GM20000 (cell line): Measurements from ENCODE around the gene VEGFB.

ENCODE experiments used
- DNase-seq: peaks from one replicate; pipeline ENCODE4 v3.0.0; 2012; ENCODE audit warnings: low spot score
- TF ChIP-seq, protein P1 (sequence below): IDR thresholded peaks from 2 replicates; pipeline ENCODE4 v1.5.1; 2012; ENCODE audit warnings: mild to moderate bottlenecking, control low read depth; ENCODE audit errors: extremely low read depth, missing control alignments

Gene VEGFB

DNA sequence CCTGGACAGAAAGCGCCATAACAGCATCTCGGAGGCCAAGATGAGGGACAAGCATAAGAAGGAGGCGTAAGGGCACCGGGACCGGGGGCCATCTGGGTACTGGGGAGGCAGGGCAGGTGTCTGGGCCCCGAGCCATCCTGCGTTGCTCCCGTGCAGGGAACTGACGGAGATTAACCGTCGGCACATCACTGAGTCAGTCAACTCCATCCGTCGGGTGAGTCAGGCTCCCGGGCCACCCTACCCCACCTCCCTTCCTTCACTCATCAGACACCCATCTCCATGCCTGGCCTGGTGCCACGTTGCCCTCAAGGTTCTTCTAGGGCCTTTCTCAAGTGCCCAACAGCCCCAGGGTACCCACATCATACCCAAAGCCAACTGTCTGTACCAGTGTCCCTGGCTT is 32.0 kb downstream of the VEGFB start:
- DNase-seq, result no peak
- TF ChIP-seq, protein P1, sequence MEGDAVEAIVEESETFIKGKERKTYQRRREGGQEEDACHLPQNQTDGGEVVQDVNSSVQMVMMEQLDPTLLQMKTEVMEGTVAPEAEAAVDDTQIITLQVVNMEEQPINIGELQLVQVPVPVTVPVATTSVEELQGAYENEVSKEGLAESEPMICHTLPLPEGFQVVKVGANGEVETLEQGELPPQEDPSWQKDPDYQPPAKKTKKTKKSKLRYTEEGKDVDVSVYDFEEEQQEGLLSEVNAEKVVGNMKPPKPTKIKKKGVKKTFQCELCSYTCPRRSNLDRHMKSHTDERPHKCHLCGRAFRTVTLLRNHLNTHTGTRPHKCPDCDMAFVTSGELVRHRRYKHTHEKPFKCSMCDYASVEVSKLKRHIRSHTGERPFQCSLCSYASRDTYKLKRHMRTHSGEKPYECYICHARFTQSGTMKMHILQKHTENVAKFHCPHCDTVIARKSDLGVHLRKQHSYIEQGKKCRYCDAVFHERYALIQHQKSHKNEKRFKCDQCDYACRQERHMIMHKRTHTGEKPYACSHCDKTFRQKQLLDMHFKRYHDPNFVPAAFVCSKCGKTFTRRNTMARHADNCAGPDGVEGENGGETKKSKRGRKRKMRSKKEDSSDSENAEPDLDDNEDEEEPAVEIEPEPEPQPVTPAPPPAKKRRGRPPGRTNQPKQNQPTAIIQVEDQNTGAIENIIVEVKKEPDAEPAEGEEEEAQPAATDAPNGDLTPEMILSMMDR, result no peak

DNA sequence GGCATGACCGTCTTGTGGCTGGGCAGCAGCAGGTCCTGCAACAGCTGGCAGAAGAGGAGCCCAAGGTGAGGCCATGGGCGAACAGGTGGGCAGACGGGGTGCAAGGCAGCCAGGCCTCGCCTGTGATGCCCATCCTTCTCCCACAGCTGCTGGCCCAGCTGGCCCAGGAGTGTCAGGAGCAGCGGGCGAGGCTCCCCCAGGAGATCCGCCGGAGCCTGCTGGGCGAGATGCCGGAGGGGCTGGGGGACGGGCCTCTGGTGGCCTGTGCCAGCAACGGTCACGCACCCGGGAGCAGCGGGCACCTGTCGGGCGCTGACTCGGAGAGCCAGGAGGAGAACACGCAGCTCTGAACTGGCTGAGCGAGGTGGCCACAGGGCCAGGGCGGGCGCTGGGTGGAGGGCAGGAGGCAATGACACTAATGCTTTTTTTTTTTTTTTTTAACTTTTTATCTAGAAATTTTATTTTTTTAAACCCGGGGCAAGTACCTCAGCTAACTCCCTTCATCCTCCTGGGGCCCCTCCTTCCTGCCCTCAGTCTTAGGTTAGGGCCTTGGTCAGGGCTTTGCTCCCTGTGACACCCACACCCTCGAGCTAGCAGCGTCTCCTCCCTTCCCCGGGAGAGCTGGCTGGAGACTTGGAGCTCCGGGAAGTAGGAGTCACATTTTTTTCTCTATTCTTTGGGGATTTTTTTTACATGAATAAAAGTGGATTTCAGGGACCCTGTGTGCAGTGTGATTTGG is 33.0 kb downstream of the VEGFB start:
- TF ChIP-seq, protein P1, result no peak
- no peak for DNase-seq

DNA sequence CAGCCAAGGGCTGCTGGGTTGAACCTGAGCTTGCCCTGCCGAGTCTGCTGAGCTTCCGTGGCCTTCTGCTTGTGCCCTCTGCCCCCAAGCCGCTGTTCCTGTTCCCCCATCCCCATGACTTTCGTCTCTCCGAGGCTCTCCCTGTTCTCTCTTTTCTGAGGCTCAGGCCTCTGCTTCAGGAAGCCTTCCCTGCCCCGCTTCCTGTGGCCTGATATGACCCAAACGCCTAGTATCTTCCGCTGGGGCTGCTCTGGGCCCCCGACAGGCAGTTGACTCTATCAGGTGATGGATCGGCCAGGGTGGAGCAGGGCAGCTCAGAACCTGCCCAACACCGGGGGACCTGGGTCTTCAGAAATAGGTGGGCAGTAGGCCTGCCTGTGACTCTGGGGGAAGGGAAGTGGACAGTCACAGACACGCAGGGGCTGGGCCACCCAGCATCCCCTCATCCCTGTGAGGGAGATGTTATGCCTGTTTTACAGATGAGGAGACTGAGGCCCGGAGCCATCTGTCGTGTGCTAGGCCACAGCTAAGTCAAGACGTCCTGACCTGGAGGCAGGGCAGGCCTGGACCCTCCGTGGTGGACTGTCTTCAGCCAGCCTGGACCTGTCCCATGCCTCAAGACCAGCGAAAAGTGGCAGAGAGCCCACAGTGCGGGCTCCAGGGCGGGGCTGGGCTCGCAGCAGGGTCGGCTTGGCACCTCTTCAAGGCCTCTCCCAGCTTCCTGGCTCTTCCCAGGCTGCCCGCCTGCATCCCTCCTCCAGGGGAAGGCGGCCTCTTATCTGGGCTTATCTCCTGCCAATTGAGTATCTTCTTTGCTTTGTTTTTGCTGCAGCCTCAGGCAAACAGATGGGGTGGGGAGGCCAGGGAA is 33.9 kb downstream of the VEGFB start:
- TF ChIP-seq, protein P1, result no peak
- DNase-seq, result no peak

DNA sequence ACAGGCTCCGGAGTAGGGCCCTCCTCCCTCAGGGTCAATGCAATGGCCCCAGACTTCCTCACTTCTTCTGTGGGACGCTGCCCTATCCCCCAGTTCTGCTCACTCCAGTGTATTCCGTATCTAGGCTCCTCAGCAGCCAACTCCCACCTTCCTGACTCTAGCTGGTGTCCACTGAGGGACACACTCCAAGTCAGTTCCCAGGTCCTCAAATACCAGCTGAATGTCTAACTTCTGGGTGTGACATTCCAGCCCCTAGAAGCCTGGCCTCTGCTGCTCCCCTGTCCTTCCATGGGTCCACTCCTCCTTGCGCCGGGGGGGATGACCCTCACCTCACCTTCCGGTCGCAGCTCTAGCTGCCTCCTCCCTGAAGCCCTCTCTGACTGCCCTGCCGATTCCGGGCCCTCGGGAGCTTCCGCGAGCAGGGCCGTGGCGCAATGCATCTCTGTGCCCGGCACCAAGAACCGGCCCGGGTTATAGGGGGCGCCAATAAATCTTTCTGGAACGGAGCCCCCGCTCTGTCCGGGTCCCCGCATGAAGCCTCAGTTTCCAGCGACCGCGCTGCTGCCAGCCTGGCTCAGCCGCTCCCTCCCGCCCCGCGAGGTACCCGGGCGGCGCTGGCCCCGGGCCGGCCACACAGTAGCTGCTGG is 34.6 kb downstream of the VEGFB start:
- TF ChIP-seq, protein P1, result no peak
- no peak for DNase-seq

DNA sequence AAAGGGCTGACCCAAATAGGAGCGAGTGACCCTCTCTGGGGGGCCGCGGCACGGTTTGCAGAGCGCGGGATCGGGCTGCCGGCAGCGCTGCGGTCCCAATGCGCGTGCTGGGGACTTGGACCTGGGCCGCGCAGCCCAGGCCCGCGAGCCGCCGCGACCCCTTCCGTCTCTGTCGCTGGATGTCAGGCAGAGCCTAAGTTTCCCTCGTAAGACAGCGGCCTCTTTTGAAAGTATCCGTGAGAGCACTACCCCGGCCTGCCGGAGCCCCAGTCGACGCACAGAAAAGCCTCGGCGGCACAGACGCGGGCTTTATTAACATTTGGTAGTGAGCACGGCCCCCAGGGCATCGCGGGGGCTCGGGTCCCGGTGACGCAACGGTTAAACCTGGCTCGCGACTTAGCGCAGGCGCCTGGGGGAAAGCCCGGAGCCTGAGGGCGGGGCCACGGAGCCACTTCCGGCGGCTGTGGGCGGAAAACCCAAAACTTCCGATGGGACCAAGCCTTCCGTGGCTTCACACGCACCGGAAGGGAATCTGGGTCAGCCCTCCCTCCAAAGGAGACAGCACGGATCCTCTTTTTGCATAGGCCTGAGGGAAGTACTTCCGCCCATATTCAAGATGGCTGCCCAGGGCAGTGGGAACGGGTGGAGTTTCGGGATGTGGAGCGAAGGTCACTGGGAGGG is 35.3 kb downstream of the VEGFB start:
- TF ChIP-seq, protein P1, result no peak
- DNase-seq, result peak; percentile 92

DNA sequence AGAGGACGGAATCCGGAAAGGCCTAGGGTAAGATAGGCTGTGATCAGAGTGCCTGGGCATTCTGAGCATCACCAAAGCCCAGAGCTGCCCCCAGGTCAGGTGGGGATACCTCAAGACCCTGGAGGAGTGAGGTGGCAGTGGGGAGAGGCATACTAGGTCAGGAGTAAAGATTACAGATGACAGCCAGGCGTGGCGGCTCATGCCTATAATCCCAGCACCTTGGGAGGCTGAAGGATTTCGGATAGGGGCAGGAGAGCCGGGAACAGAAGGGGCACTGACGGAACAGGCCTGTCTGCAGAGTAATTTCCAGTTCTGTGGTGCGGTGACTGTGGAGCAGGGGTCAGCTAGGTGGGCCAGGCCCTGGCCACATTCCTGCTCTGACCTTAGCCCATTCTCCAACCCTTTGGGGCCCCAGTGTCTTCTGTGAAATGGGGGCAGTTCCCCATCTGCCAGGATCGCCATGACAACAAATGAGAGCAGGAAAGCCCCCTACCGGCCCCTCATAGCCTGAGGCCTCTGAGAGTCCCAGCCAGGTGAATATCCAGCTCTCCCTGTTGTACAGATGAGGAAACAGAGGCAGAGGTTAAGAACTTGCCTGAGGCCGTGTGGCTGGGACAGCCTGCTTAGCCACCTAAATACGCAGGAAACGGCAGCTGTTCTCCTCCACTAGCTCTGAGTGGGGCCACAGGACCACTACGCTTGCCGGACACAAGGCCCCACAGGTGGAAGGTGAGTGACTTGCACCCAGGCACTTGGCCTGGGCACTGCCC is 40.8 kb downstream of the VEGFB start:
- TF ChIP-seq, protein P1, result no peak
- DNase-seq, result no peak
